Measurements from ENCODE around the gene EPYC. TPM values are rescaled to one million over a fixed set of nuclear protein-coding genes. Genes with fewer than 3 reads are reported as not detected.

Gene EPYC
- total RNA-seq, 2 experiments from 2014 or later: not detected

GRCh38 chr12:90965204-90965603, 39.6 kb downstream of the EPYC start:
- H3K4me1 Mint-ChIP-seq (ENCODE audit: low read depth): no peaks in the 10 kb centered on the region

GRCh38 chr12:90964616-90965015, 40.2 kb downstream of the EPYC start:
- intact Hi-C loops (cut with micrococcal nuclease): no loop called here
- CTCF ChIA-PET: no interaction called here
- H3K9me3 Mint-ChIP-seq: no peaks in the 10 kb centered on the region
- no peaks in the 10 kb centered on the region for H3K4me1 Mint-ChIP-seq (ENCODE audit: low read depth)
- H3K4me3 Mint-ChIP-seq: no peak overlapping the region
- DNase-seq: no peak
- peaks cover 2% of the 10 kb centered on the region for H3K27me3 Mint-ChIP-seq (ENCODE audit: low read depth)
- H3K36me3 Mint-ChIP-seq (ENCODE audit: low read depth): no peaks in the 10 kb centered on the region
- no peak overlapping the region for H3K27ac Mint-ChIP-seq

More at GRCh38 chr12:90965204-90965603, 39.6 kb downstream of the EPYC start:
- no peaks in the 10 kb centered on the region for H3K9me3 Mint-ChIP-seq
- intact Hi-C loops (cut with micrococcal nuclease): no loop called here
- no peak overlapping the region for H3K4me3 Mint-ChIP-seq
- peaks cover 2% of the 10 kb centered on the region for H3K27me3 Mint-ChIP-seq (ENCODE audit: low read depth)
- no peak overlapping the region for H3K27ac Mint-ChIP-seq
- CTCF ChIA-PET: no interaction called here
- no peak for DNase-seq
- H3K36me3 Mint-ChIP-seq (ENCODE audit: low read depth): no peaks in the 10 kb centered on the region

- H3K9me3 Mint-ChIP-seq: no peaks in the 10 kb centered on the region
- no peaks in the 10 kb centered on the region for H3K4me1 Mint-ChIP-seq (ENCODE audit: low read depth)
- intact Hi-C loops (cut with micrococcal nuclease): no loop called here
- H3K36me3 Mint-ChIP-seq (ENCODE audit: low read depth): no peaks in the 10 kb centered on the region
- DNase-seq: no peak
- H3K27me3 Mint-ChIP-seq (ENCODE audit: low read depth): peaks cover 2% of the 10 kb centered on the region
- CTCF ChIA-PET: no interaction called here
- no peak overlapping the region for H3K27ac Mint-ChIP-seq
- no peak overlapping the region for H3K4me3 Mint-ChIP-seq
Observed at GRCh38 chr12:90963946-90964345, 40.8 kb downstream of the EPYC start.

- H3K4me1 Mint-ChIP-seq (ENCODE audit: low read depth): no peaks in the 10 kb centered on the region
- no peak for DNase-seq
- no peaks in the 10 kb centered on the region for H3K36me3 Mint-ChIP-seq (ENCODE audit: low read depth)
- H3K27me3 Mint-ChIP-seq (ENCODE audit: low read depth): no peaks in the 10 kb centered on the region
- CTCF ChIA-PET: interaction anchor here (0.6 to 1.3 kb wide), 5 partner anchors 8 to 161 kb away, joined by 3 to 4 read pairs (median 3); no protein-coding TSS in a partner anchor
- no peak overlapping the region for H3K4me3 Mint-ChIP-seq
- intact Hi-C loops (cut with micrococcal nuclease): no loop called here
- no peaks in the 10 kb centered on the region for H3K9me3 Mint-ChIP-seq
- H3K27ac Mint-ChIP-seq: no peak overlapping the region
Observed at GRCh38 chr12:90961154-90961553, 43.6 kb downstream of the EPYC start.

GRCh38 chr12:90959538-90960139, 45.1 kb downstream of the EPYC start:
- Mint-ChIP-seq H3K9me3 (no peaks in the 10 kb centered on the region), H3K27ac (no peak overlapping the region), H3K36me3 (ENCODE audit: low read depth) (no peaks in the 10 kb centered on the region), H3K4me3 (no peak overlapping the region), H3K4me1 (ENCODE audit: low read depth) (no peaks in the 10 kb centered on the region), H3K27me3 (ENCODE audit: low read depth) (no peaks in the 10 kb centered on the region)
- CTCF ChIA-PET: interaction anchor here (0.7 to 1.5 kb wide), 6 partner anchors 11 to 621 kb away, joined by 3 to 6 read pairs (median 3); no protein-coding TSS in a partner anchor
- DNase-seq: peak; percentile 29
- intact Hi-C loops (cut with micrococcal nuclease): loop anchor here (1.0 to 5.0 kb wide), 4 partner anchors 14 to 1942 kb away; no protein-coding TSS in a partner anchor

GRCh38 chr12:90959032-90959431, 45.7 kb downstream of the EPYC start:
- H3K36me3 Mint-ChIP-seq (ENCODE audit: low read depth): no peaks in the 10 kb centered on the region
- intact Hi-C loops (cut with micrococcal nuclease): loop anchor here (1.0 to 5.0 kb wide), 4 partner anchors 14 to 1942 kb away; no protein-coding TSS in a partner anchor
- H3K4me3 Mint-ChIP-seq: no peak overlapping the region
- H3K27ac Mint-ChIP-seq: no peak overlapping the region
- H3K9me3 Mint-ChIP-seq: no peaks in the 10 kb centered on the region
- H3K4me1 Mint-ChIP-seq (ENCODE audit: low read depth): no peaks in the 10 kb centered on the region
- CTCF ChIA-PET: interaction anchor here (0.6 to 1.5 kb wide), 7 partner anchors 12 to 620 kb away, joined by 3 to 6 read pairs (median 3); no protein-coding TSS in a partner anchor
- no peaks in the 10 kb centered on the region for H3K27me3 Mint-ChIP-seq (ENCODE audit: low read depth)
- DNase-seq: no peak

- DNase-seq: no peak
- Mint-ChIP-seq H3K36me3 (ENCODE audit: low read depth) (no peaks in the 10 kb centered on the region), H3K27ac (no peak overlapping the region), H3K9me3 (no peaks in the 10 kb centered on the region), H3K27me3 (ENCODE audit: low read depth) (no peaks in the 10 kb centered on the region), H3K4me3 (no peak overlapping the region), H3K4me1 (ENCODE audit: low read depth) (no peaks in the 10 kb centered on the region)
- intact Hi-C loops (cut with micrococcal nuclease): loop anchor here (5.0 kb wide), 1 partner anchor 1416 kb away; no protein-coding TSS in a partner anchor
- CTCF ChIA-PET: interaction anchor here (0.6 to 1.5 kb wide), 4 partner anchors 11 to 28 kb away, joined by 3 to 5 read pairs (median 4); no protein-coding TSS in a partner anchor
Observed at GRCh38 chr12:90958347-90958746, 46.4 kb downstream of the EPYC start.

- H3K4me1 Mint-ChIP-seq (ENCODE audit: low read depth): no peaks in the 10 kb centered on the region
- CTCF ChIA-PET: no interaction called here
- no peak for DNase-seq
- H3K27me3 Mint-ChIP-seq (ENCODE audit: low read depth): no peaks in the 10 kb centered on the region
- no peaks in the 10 kb centered on the region for H3K36me3 Mint-ChIP-seq (ENCODE audit: low read depth)
- intact Hi-C loops (cut with micrococcal nuclease): loop anchor here (5.0 kb wide), 1 partner anchor 1413 kb away; no protein-coding TSS in a partner anchor
- H3K27ac Mint-ChIP-seq: no peak within 1 kb of the TSS
- H3K9me3 Mint-ChIP-seq: no peaks in the 10 kb centered on the region
- H3K4me3 Mint-ChIP-seq: no peak within 1 kb of the TSS
Observed at GRCh38 chr12:90954921-90955320, 49.9 kb downstream of the EPYC start, which contains the start of gene CCER1. TSS of gene CCER1 (minus strand) at chr12:90955176. CDS start at chr12:90954742, 434 bp downstream.

GRCh38 chr12:90954428-90954827, 50.3 kb downstream of the EPYC start:
- Mint-ChIP-seq H3K27me3 (ENCODE audit: low read depth) (no peaks in the 10 kb centered on the region), H3K4me3 (no peak overlapping the region), H3K9me3 (no peaks in the 10 kb centered on the region), H3K4me1 (ENCODE audit: low read depth) (no peaks in the 10 kb centered on the region), H3K36me3 (ENCODE audit: low read depth) (no peaks in the 10 kb centered on the region), H3K27ac (no peak overlapping the region)
- intact Hi-C loops (cut with micrococcal nuclease): no loop called here
- no peak for DNase-seq
- CTCF ChIA-PET: no interaction called here

- Mint-ChIP-seq H3K27me3 (ENCODE audit: low read depth) (no peaks in the 10 kb centered on the region), H3K36me3 (ENCODE audit: low read depth) (no peaks in the 10 kb centered on the region), H3K4me1 (ENCODE audit: low read depth) (no peaks in the 10 kb centered on the region), H3K4me3 (no peak overlapping the region), H3K27ac (no peak overlapping the region), H3K9me3 (no peaks in the 10 kb centered on the region)
- CTCF ChIA-PET: interaction anchor here (1.3 kb wide), 1 partner anchor 18 kb away, joined by 3 read pairs; no protein-coding TSS in a partner anchor
- no peak for DNase-seq
- intact Hi-C loops (cut with micrococcal nuclease): no loop called here
Observed at GRCh38 chr12:90953956-90954421, 50.8 kb downstream of the EPYC start.

- no peak overlapping the region for H3K4me3 Mint-ChIP-seq
- H3K9me3 Mint-ChIP-seq: no peaks in the 10 kb centered on the region
- no peaks in the 10 kb centered on the region for H3K27me3 Mint-ChIP-seq (ENCODE audit: low read depth)
- intact Hi-C loops (cut with micrococcal nuclease): no loop called here
- H3K27ac Mint-ChIP-seq: no peak overlapping the region
- no peaks in the 10 kb centered on the region for H3K4me1 Mint-ChIP-seq (ENCODE audit: low read depth)
- DNase-seq: no peak
- CTCF ChIA-PET: interaction anchor here (0.6 to 2.4 kb wide), 3 partner anchors 9 to 653 kb away, joined by 3 to 6 read pairs (median 5); no protein-coding TSS in a partner anchor
- no peaks in the 10 kb centered on the region for H3K36me3 Mint-ChIP-seq (ENCODE audit: low read depth)
Observed at GRCh38 chr12:90951432-90952105, 53.2 kb downstream of the EPYC start.

- Mint-ChIP-seq H3K27me3 (ENCODE audit: low read depth) (no peaks in the 10 kb centered on the region), H3K27ac (no peak overlapping the region), H3K4me1 (ENCODE audit: low read depth) (no peaks in the 10 kb centered on the region), H3K4me3 (no peak overlapping the region), H3K36me3 (ENCODE audit: low read depth) (no peaks in the 10 kb centered on the region), H3K9me3 (no peaks in the 10 kb centered on the region)
- DNase-seq: no peak
- CTCF ChIA-PET: interaction anchor here (1.7 kb wide), 1 partner anchor 10 kb away, joined by 4 read pairs; no protein-coding TSS in a partner anchor
- intact Hi-C loops (cut with micrococcal nuclease): loop anchor here (10.0 kb wide), 1 partner anchor 673 kb away; no protein-coding TSS in a partner anchor
Observed at GRCh38 chr12:90947869-90948268, 56.9 kb downstream of the EPYC start.
